Loucy (cell line): Measurements from ENCODE around the gene CYBRD1.
A peak's percentile ranks its signal among the peaks of the same experiment; 100 is the strongest.

Experiments used
- H2AFZ ChIP-seq: fragments of 200-600 bp; sonication (generic); 2 replicates; pipeline ENCODE4 v1.6.0; 2016; ENCODE audit warnings: antibody characterized with exemption, mild to moderate bottlenecking, low read length, moderate library complexity
- H3F3A ChIP-seq: fragments of 200-600 bp; 2 replicates; pipeline ENCODE4 v1.6.0; 2016; ENCODE audit warnings: antibody characterized with exemption, low read depth, mild to moderate bottlenecking
- H3K27me3 ChIP-seq: fragments of 200-600 bp; sonication (generic); 2 replicates; pipeline ENCODE4 v1.6.1; 2014; ENCODE audit warnings: low read length, mild to moderate bottlenecking; ENCODE audit not compliant: insufficient read depth, poor library complexity, severe bottlenecking
- H3K36me3 ChIP-seq: fragments of 200-600 bp; sonication (generic); 2 replicates; pipeline ENCODE4 v1.6.1; 2016; ENCODE audit warnings: low read length; ENCODE audit not compliant: insufficient read depth
- H3K4me1 ChIP-seq: fragments of 200-600 bp; sonication (generic); 2 replicates; pipeline ENCODE4 v1.5.1; 2014; ENCODE audit warnings: low read length, mild to moderate bottlenecking; ENCODE audit not compliant: insufficient read depth, poor library complexity, severe bottlenecking
- H3K4me2 ChIP-seq: fragments of 200-600 bp; sonication (generic); 2 replicates; pipeline ENCODE4 v1.6.0; 2014; ENCODE audit warnings: antibody characterized with exemption, low read length, low read depth, mild to moderate bottlenecking; ENCODE audit not compliant: poor library complexity, severe bottlenecking
- H3K4me3 ChIP-seq: fragments of 200-600 bp; sonication (generic); 2 replicates; pipeline ENCODE4 v1.5.1; 2014; ENCODE audit warnings: low read length, mild to moderate bottlenecking, mixed read lengths; ENCODE audit not compliant: poor library complexity, severe bottlenecking
- H3K79me2 ChIP-seq: fragments of 200-600 bp; sonication (generic); 2 replicates; pipeline ENCODE4 v1.6.1; 2014; ENCODE audit warnings: low read length; ENCODE audit not compliant: insufficient read depth
- H3K9ac ChIP-seq: fragments of 200-600 bp; sonication (generic); 2 replicates; pipeline ENCODE4 v1.6.0; 2014; ENCODE audit warnings: mild to moderate bottlenecking, low read depth, low read length, moderate library complexity; ENCODE audit not compliant: poor library complexity, severe bottlenecking
- H3K9me2 ChIP-seq: fragments of 200-600 bp; sonication (generic); replicated peaks from 2 replicates; pipeline ENCODE4 v1.6.1; 2016; ENCODE audit warnings: low read depth, low read length, mixed read lengths
- H3K9me3 ChIP-seq: fragments of 200-600 bp; sonication (generic); 2 replicates; pipeline ENCODE4 v1.6.1; 2014; ENCODE audit warnings: mild to moderate bottlenecking, antibody characterized with exemption, low read length, low read depth; ENCODE audit not compliant: insufficient read depth
- H4K20me1 ChIP-seq: fragments of 200-600 bp; sonication (generic); 2 replicates; pipeline ENCODE4 v1.6.0; 2014; ENCODE audit warnings: antibody characterized with exemption, low read length, mild to moderate bottlenecking; ENCODE audit not compliant: insufficient read depth, poor library complexity, severe bottlenecking
- CTCF ChIP-seq: fragments of 200-600 bp; sonication (generic); conservative IDR thresholded peaks from 2 replicates; pipeline ENCODE4 v1.5.1; 2014; ENCODE audit warnings: mild to moderate bottlenecking, antibody characterized with exemption, low read length
- EZH2phosphoT487 ChIP-seq: fragments of 200-600 bp; IDR thresholded peaks from 2 replicates; pipeline ENCODE4 v1.6.1; 2018; ENCODE audit warnings: antibody characterized with exemption, mild to moderate bottlenecking, moderate library complexity, borderline replicate concordance

Gene CYBRD1

GRCh38 chr2:171595896-171596295 lies 73.6 kb downstream of the CYBRD1 start:
- Histone ChIP-seq H3K4me3 (no peak overlapping the region), H3K36me3 (no peaks in the 10 kb centered on the region), H3K4me2 (no peak overlapping the region), H4K20me1 (no peaks in the 10 kb centered on the region), H3K9ac (no peak overlapping the region), H3K4me1 (peaks cover 3% of the 10 kb centered on the region), H3K27me3 (no peaks in the 10 kb centered on the region), H2AFZ (no peak overlapping the region), H3K9me3 (no peaks in the 10 kb centered on the region), H3K9me2 (no peaks in the 10 kb centered on the region), H3K79me2 (no peaks in the 10 kb centered on the region), H3F3A (no peaks in the 10 kb centered on the region)
- TF ChIP-seq EZH2phosphoT487, result no peak
- no peak for TF ChIP-seq CTCF

- Histone ChIP-seq H3K4me2 (peak overlapping the region; percentile 56), H3K4me1 (peaks cover 3% of the 10 kb centered on the region), H3K4me3 (peak overlapping the region; percentile 46), H2AFZ (peak overlapping the region; percentile 80), H3K36me3 (no peaks in the 10 kb centered on the region), H3K27me3 (no peaks in the 10 kb centered on the region), H3K9me2 (no peaks in the 10 kb centered on the region), H4K20me1 (no peaks in the 10 kb centered on the region), H3F3A (no peaks in the 10 kb centered on the region), H3K9ac (no peak overlapping the region), H3K79me2 (no peaks in the 10 kb centered on the region), H3K9me3 (no peaks in the 10 kb centered on the region)
- TF ChIP-seq EZH2phosphoT487, result no peak
- peak; percentile 78 for TF ChIP-seq CTCF
These were observed 76.5 kb downstream of the CYBRD1 start for GRCh38 chr2:171598713-171599319.

GRCh38 chr2:171600126-171600525 lies 77.9 kb downstream of the CYBRD1 start:
- H3K9me2 ChIP-seq, result no peaks in the 10 kb centered on the region
- no peaks in the 10 kb centered on the region for H3K9me3 ChIP-seq
- no peak overlapping the region for H2AFZ ChIP-seq
- H3F3A ChIP-seq, result no peaks in the 10 kb centered on the region
- no peak overlapping the region for H3K4me3 ChIP-seq
- no peaks in the 10 kb centered on the region for H3K36me3 ChIP-seq
- TF ChIP-seq EZH2phosphoT487, result no peak
- no peak for TF ChIP-seq CTCF
- H3K27me3 ChIP-seq, result no peaks in the 10 kb centered on the region
- no peaks in the 10 kb centered on the region for H3K79me2 ChIP-seq
- no peak overlapping the region for H3K9ac ChIP-seq
- H4K20me1 ChIP-seq, result no peaks in the 10 kb centered on the region
- peaks cover 3% of the 10 kb centered on the region for H3K4me1 ChIP-seq
- no peak overlapping the region for H3K4me2 ChIP-seq
